PC-9 (cell line): ENCODE data around the gene PCP4. TPM values are rescaled to one million over a fixed set of nuclear protein-coding genes. Genes with fewer than 3 reads are reported as not detected.

Experiments used
- BruUV-seq: library from RNA; stranded (reverse); fragments of 400-500 nt; replicated peaks from 2 replicates; lab custom pipeline; 2021; lab: Mats Ljungman, UMichigan
- CTCF ChIA-PET: fragments of 300-600 bp; sonication (Branson Sonifier 250); formaldehyde crosslinking; loops from one replicate; lab custom pipeline; 2022; ENCODE audit warnings: antibody characterized with exemption; lab: Charles Lee
- POLR2A ChIA-PET: fragments of 300-600 bp; sonication (Branson Sonifier 250); formaldehyde crosslinking; loops from one replicate; lab custom pipeline; 2022; ENCODE audit warnings: antibody characterized with exemption; ENCODE audit not compliant: unreplicated experiment; lab: Charles Lee
- DNase-seq, 2 experiments: peaks; one replicate each; pipeline versions ENCODE4 v3.0.0 to v3.0.0-alpha.2; 2015 to 2022; ENCODE audit warnings: mixed read lengths in 1 of 2
- H2AFZ ChIP-seq: fragments of 200-600 bp; sonication (generic); 2 replicates; pipeline ENCODE4 v1.8.1; 2017; ENCODE audit warnings: antibody characterized with exemption
- H3F3A ChIP-seq: fragments of 200-600 bp; sonication (generic); 2 replicates; pipeline ENCODE4 v1.8.1; 2017; ENCODE audit warnings: antibody characterized with exemption, mild to moderate bottlenecking, low read depth; ENCODE audit not compliant: insufficient read depth
- H3K27ac ChIP-seq: fragments of 200-600 bp; sonication (generic); 2 replicates; pipeline ENCODE4 v1.6.1; 2016; ENCODE audit warnings: mixed run types
- H3K27me3 ChIP-seq: fragments of 200-600 bp; sonication (generic); 2 replicates; pipeline ENCODE4 v1.6.1; 2016; ENCODE audit warnings: low read depth, mixed run types; ENCODE audit not compliant: insufficient read depth
- H3K36me3 ChIP-seq: fragments of 200-600 bp; sonication (generic); 2 replicates; pipeline ENCODE4 v1.6.1; 2016; ENCODE audit warnings: low read depth, mixed run types
- H3K4me1 ChIP-seq: fragments of 200-600 bp; sonication (generic); replicated peaks from 2 replicates; pipeline ENCODE4 v1.6.1; 2016; ENCODE audit warnings: mixed run types; ENCODE audit not compliant: insufficient read depth
- H3K4me2 ChIP-seq: fragments of 200-600 bp; sonication (generic); 2 replicates; pipeline ENCODE4 v1.6.1; 2017; ENCODE audit warnings: mixed run types
- H3K4me3 ChIP-seq: fragments of 200-600 bp; sonication (generic); 2 replicates; pipeline ENCODE4 v1.6.1; 2016; ENCODE audit warnings: mixed run types
- H3K79me2 ChIP-seq: fragments of 200-600 bp; sonication (generic); 2 replicates; pipeline ENCODE4 v1.6.1; 2017; ENCODE audit warnings: low read depth, mixed run types
- H3K9me2 ChIP-seq: fragments of 200-600 bp; sonication (generic); 2 replicates; pipeline ENCODE4 v1.8.1; 2017; ENCODE audit warnings: mild to moderate bottlenecking; ENCODE audit not compliant: insufficient read depth
- H3K9me3 ChIP-seq: fragments of 200-600 bp; sonication (generic); 2 replicates; pipeline ENCODE4 v1.8.1; 2016; ENCODE audit warnings: low read depth; ENCODE audit not compliant: insufficient read depth
- H4K20me1 ChIP-seq: fragments of 200-600 bp; sonication (generic); 2 replicates; pipeline ENCODE4 v1.8.1; 2017; ENCODE audit not compliant: insufficient read depth
- EZH2 ChIP-seq: fragments of 200-600 bp; sonication (generic); IDR thresholded peaks from 2 replicates; pipeline ENCODE4 v1.8.0; 2017; ENCODE audit warnings: antibody characterized with exemption, low read depth
- intact Hi-C: fragments of 100-400 bp; cut with micrococcal nuclease; formaldehyde crosslinking; loops from one replicate; pipeline ENCODE4 v1.10.0; 2022; ENCODE audit not compliant: unreplicated experiment
- total RNA-seq: library from RNA; stranded (reverse); gene quantifications from 2 replicates; pipeline ENCODE4 v1.2.3, GENCODE V29; 2021
- TF ChIP-seq, protein P1 (sequence below): fragments of 200-600 bp; sonication (generic); conservative IDR thresholded peaks from 2 replicates; pipeline ENCODE4 v1.6.1; 2017; ENCODE audit warnings: mixed run types, antibody characterized with exemption, mild to moderate bottlenecking, moderate library complexity

PCP4 gene
- total RNA-seq, 1 experiment from 2014 or later, result not detected

DNA sequence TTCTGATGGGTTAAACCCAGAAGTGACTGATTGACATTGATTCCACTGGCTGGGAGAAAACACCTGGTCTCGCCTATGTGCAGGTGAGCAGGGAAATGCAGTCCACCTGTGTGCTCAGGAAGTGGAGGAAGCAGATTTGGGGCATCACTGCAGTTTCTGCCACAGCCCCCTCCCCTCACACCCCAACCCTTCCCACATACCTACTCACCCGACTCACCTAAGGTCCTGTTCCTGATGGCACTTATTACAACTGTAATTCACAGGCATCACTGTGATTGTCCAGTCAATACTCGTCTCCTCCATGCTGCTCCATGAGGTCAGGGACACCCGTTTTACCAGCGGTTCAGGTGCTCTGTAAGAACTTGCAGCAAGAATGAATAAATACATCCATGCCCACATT, 68.5 kb downstream of the PCP4 start:
- no peak overlapping the region for H3K27ac ChIP-seq
- H3K36me3 ChIP-seq, result no peaks in the 10 kb centered on the region
- no peaks in the 10 kb centered on the region for H3K9me2 ChIP-seq
- no peak overlapping the region for H3K4me3 ChIP-seq
- H3K4me2 ChIP-seq, result no peak overlapping the region
- H3K79me2 ChIP-seq, result no peaks in the 10 kb centered on the region
- CTCF ChIA-PET, result no interaction called here
- no peak overlapping the region for H2AFZ ChIP-seq
- no peak for TF ChIP-seq EZH2
- H4K20me1 ChIP-seq, result no peaks in the 10 kb centered on the region
- no peaks in the 10 kb centered on the region for H3K27me3 ChIP-seq
- H3F3A ChIP-seq, result no peaks in the 10 kb centered on the region
- H3K4me1 ChIP-seq, result no peaks in the 10 kb centered on the region
- intact Hi-C loops, result no loop called here
- no TSS peak for BruUV-seq
- DNase-seq, result no peak
- POLR2A ChIA-PET, result no interaction called here
- no peaks in the 10 kb centered on the region for H3K9me3 ChIP-seq

DNA sequence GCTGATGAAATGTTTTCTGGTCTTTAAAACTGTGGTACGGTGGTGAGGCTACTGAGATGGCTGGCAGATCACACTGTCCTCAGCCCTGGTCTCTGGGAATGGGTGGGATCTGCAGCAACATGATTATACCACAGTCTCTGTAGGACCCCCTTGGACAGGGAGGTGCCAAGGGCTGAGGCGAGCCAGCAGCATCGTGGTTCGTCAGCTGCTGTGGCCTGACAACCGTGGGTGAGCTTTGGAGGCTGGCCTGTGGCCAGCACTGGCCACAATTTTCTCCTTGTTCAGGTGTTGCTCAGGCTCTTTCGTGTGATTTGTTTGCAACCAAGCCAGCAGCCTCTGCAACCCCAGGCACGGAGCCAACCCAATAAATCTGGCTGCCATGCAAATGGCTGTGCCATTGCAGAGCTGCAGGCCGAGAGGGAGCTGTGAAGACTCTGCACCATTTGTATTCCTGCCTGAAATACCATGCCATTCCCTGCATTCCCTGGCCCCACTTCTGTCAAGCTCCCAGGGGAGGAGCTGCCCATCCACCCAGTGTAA, 70.9 kb downstream of the PCP4 start:
- POLR2A ChIA-PET, result no interaction called here
- Histone ChIP-seq H3K9me2 (no peaks in the 10 kb centered on the region), H3K4me3 (no peak overlapping the region)

DNA sequence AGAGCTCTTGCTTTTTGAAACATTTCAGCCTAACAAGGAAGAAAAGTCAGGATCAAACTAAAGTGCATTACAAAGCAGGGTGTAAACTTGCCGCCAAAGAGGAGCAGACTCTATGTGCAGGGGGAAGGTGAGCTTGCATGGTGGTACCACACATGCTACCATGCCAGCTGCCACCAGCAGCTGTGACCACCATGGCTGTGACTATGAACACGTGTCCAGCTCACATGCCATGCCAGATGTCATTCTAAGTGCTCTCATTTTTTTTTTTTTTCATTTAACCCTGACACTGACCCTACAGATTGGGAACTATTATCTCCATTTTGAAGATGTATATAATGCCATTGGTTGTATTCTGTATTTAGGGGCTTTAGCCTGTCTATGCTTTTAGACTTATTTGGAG, 79.0 kb downstream of the PCP4 start:
- H3K27ac ChIP-seq, result no peak overlapping the region
- no peak overlapping the region for H3K4me3 ChIP-seq
- no peak overlapping the region for H3K4me2 ChIP-seq
- H3K79me2 ChIP-seq, result no peaks in the 10 kb centered on the region
- DNase-seq, result no peak
- BruUV-seq, result no TSS peak
- no peaks in the 10 kb centered on the region for H4K20me1 ChIP-seq
- H3K9me2 ChIP-seq, result no peaks in the 10 kb centered on the region
- no peaks in the 10 kb centered on the region for H3K4me1 ChIP-seq
- CTCF ChIA-PET, result no interaction called here
- POLR2A ChIA-PET, result no interaction called here
- H3K36me3 ChIP-seq, result no peaks in the 10 kb centered on the region
- no peak overlapping the region for H2AFZ ChIP-seq
- intact Hi-C loops, result no loop called here
- peaks cover 8% of the 10 kb centered on the region for H3K27me3 ChIP-seq
- no peak for TF ChIP-seq EZH2
- TF ChIP-seq, protein P1, sequence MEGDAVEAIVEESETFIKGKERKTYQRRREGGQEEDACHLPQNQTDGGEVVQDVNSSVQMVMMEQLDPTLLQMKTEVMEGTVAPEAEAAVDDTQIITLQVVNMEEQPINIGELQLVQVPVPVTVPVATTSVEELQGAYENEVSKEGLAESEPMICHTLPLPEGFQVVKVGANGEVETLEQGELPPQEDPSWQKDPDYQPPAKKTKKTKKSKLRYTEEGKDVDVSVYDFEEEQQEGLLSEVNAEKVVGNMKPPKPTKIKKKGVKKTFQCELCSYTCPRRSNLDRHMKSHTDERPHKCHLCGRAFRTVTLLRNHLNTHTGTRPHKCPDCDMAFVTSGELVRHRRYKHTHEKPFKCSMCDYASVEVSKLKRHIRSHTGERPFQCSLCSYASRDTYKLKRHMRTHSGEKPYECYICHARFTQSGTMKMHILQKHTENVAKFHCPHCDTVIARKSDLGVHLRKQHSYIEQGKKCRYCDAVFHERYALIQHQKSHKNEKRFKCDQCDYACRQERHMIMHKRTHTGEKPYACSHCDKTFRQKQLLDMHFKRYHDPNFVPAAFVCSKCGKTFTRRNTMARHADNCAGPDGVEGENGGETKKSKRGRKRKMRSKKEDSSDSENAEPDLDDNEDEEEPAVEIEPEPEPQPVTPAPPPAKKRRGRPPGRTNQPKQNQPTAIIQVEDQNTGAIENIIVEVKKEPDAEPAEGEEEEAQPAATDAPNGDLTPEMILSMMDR, result no peak
- H3K9me3 ChIP-seq, result no peaks in the 10 kb centered on the region
- no peaks in the 10 kb centered on the region for H3F3A ChIP-seq

More for the DNA sequence above, 70.9 kb downstream of the PCP4 start:
- no TSS peak for BruUV-seq
- H3K79me2 ChIP-seq, result no peaks in the 10 kb centered on the region
- no peak overlapping the region for H3K4me2 ChIP-seq
- DNase-seq, result no peak
- TF ChIP-seq EZH2, result no peak
- TF ChIP-seq, protein P1, result no peak
- no peaks in the 10 kb centered on the region for H3K36me3 ChIP-seq
- no peaks in the 10 kb centered on the region for H4K20me1 ChIP-seq
- no peaks in the 10 kb centered on the region for H3K27me3 ChIP-seq
- no peak overlapping the region for H2AFZ ChIP-seq
- CTCF ChIA-PET, result no interaction called here
- no peaks in the 10 kb centered on the region for H3F3A ChIP-seq
- no peaks in the 10 kb centered on the region for H3K9me3 ChIP-seq
- no peak overlapping the region for H3K27ac ChIP-seq
- no peaks in the 10 kb centered on the region for H3K4me1 ChIP-seq
- intact Hi-C loops, result no loop called here

DNA sequence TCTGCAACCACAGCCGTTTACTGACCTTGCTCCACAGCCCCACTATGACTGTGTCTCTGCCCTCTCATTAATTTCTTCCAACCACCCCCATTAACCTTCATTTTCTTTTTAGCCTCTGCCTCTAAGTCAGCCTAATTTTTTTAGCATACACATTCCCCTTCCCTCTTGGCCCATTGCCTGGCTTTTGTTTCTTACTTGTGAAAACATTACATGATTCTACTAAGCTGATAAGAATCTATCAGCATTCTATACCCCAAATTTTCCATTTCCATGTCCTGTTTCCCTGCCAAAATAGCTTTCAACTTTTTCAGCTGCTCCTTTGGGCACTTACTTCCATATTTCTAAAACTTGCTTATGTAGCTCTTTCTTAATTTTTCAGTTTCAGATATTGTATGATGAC, 79.8 kb downstream of the PCP4 start:
- Histone ChIP-seq H2AFZ (no peak overlapping the region), H3K9me2 (no peaks in the 10 kb centered on the region), H3K36me3 (no peaks in the 10 kb centered on the region), H3K27ac (no peak overlapping the region), H3K4me1 (no peaks in the 10 kb centered on the region), H3F3A (no peaks in the 10 kb centered on the region), H3K27me3 (peaks cover 16% of the 10 kb centered on the region), H3K4me2 (no peak overlapping the region), H4K20me1 (no peaks in the 10 kb centered on the region), H3K9me3 (no peaks in the 10 kb centered on the region), H3K4me3 (no peak overlapping the region), H3K79me2 (no peaks in the 10 kb centered on the region)
- no peak for TF ChIP-seq EZH2
- TF ChIP-seq, protein P1, result no peak
- intact Hi-C loops, result no loop called here
- DNase-seq, result no peak
- ChIA-PET CTCF (no interaction called here), POLR2A (no interaction called here)
- no TSS peak for BruUV-seq
